Kidney (tissue), 14 donors: ENCODE measurements around the gene HSPB1. TPM values are rescaled to one million over a fixed set of nuclear protein-coding genes. Genes with fewer than 3 reads are reported as not detected.

ENCODE experiments used
- DNase-seq, 5 donors: peaks; one replicate each; pipeline ENCODE4 v3.0.0-alpha.2; 2013 to 2020
- FAIRE-seq: peaks from 2 replicates; lab custom pipeline; 2012; peaks lifted over from hg19 to GRCh38; lab: Jason Lieb, UNC
- H3K27ac ChIP-seq, 2 donors: one replicate each; pipeline ENCODE4 v1.7.0; 2013; ENCODE audit warnings: low read depth in 2 of 2, low read length in 2 of 2, inconsistent platforms in 1 of 2
- H3K27me3 ChIP-seq: one replicate; pipeline ENCODE4 v1.7.1; 2013; ENCODE audit warnings: low read length, inconsistent platforms; ENCODE audit not compliant: control insufficient read depth, insufficient read depth
- H3K36me3 ChIP-seq, 3 donors: one replicate each; pipeline versions ENCODE4 v1.7.0 to v1.7.1; 2013; ENCODE audit warnings: low read length in 3 of 3, control low read depth in 1 of 3, inconsistent platforms in 1 of 3; ENCODE audit not compliant: insufficient read depth in 3 of 3, control insufficient read depth in 2 of 3
- H3K4me1 ChIP-seq, 3 donors: one replicate each; pipeline versions ENCODE4 v1.7.0 to v1.7.1; 2013; ENCODE audit warnings: low read length in 3 of 3, inconsistent platforms in 1 of 3, low read depth in 1 of 3; ENCODE audit not compliant: control insufficient read depth in 2 of 3, insufficient read depth in 2 of 3
- H3K4me3 ChIP-seq, 3 donors: one replicate each; pipeline versions ENCODE4 v1.7.0 to v1.8.1; 2013; ENCODE audit warnings: low read length in 3 of 3, control low read depth in 1 of 3, inconsistent platforms in 1 of 3
- H3K9ac ChIP-seq, 3 donors: one replicate each; pipeline versions ENCODE4 v1.7.0 to v1.7.1; 2013; ENCODE audit warnings: low read length in 3 of 3, control low read depth in 1 of 3, inconsistent platforms in 1 of 3
- H3K9me3 ChIP-seq, 3 donors: one replicate each; pipeline versions ENCODE4 v1.7.0 to v1.7.1; 2013; ENCODE audit warnings: low read length in 3 of 3, control low read depth in 1 of 3, inconsistent platforms in 1 of 3; ENCODE audit not compliant: control insufficient read depth in 2 of 3, insufficient read depth in 1 of 3
- CTCF ChIP-seq: IDR thresholded peaks from 3 replicates; pipeline ENCODE4 v1.5.1; 2012; ENCODE audit warnings: mild to moderate bottlenecking, moderate library complexity, borderline replicate concordance; ENCODE audit not compliant: insufficient read depth; ENCODE audit errors: extremely low read depth
- intact Hi-C: fragments of 100-400 bp; cut with DNase I; formaldehyde crosslinking; loops from one replicate; pipeline ENCODE4 v1.11.1; 2022
- polyA plus RNA-seq: library from polyadenylated mRNA; stranded (reverse); fragments of 350-450 nt; fragmentation: Illumina TruSeq; extraction: RNeasy Lipid Tissue Mini Kit (QIAGEN cat#74804); gene quantifications from one replicate; pipeline ENCODE4 v1.2.3, GENCODE V29; 2014; ENCODE audit warnings: low read depth, low replicate concordance; ENCODE audit not compliant: insufficient read depth
- total RNA-seq: library from RNA; stranded (reverse); fragmentation: NEBNext Ultra II Directional; extraction: Animal tissue kit (Norgen Biotek cat#: 25700); gene quantifications from one replicate; pipeline ENCODE4 v1.2.1, GENCODE V29; 2021
- donor health status: control.
- donor health status: control.
- donor health status: control.
- donor health status: control.
- donor health status: control.
- donor health status: DM: yes; HTN: yes; CAD: no.
- donor health status: Normal renal cell carcinoma (clear cell type).

Gene HSPB1
- total and polyA plus RNA-seq, 2 donors from 2014 or later, result 1,012 to 1,561 TPM

- Histone ChIP-seq H3K9ac (peak overlapping the region in 1 of 3 donors; percentile 22), H3K4me3 (no peak overlapping the region), H3K4me1 (peaks cover 0 to 10% (median 10%) of the 10 kb centered on the region in 3 donors), H3K27me3 (no peaks in the 10 kb centered on the region), H3K9me3 (no peaks in the 10 kb centered on the region), H3K36me3 (peaks cover 4 to 37% (median 20%) of the 10 kb centered on the region in 3 donors), H3K27ac (peak overlapping the region; percentile 41 to 85)
- intact Hi-C loops, result no loop called here
- TF ChIP-seq CTCF, result no peak
- FAIRE-seq (no peak), DNase-seq (no peak)
These were observed 43.6 kb downstream of the HSPB1 start for GRCh38 chr7:76346097-76346496.

GRCh38 chr7:76346778-76347177, 44.3 kb downstream of the HSPB1 start:
- no peak overlapping the region for H3K9ac ChIP-seq

GRCh38 chr7:76347710-76348109, 45.2 kb downstream of the HSPB1 start:
- Histone ChIP-seq H3K27me3 (no peaks in the 10 kb centered on the region), H3K4me3 (no peak overlapping the region), H3K9me3 (no peaks in the 10 kb centered on the region), H3K36me3 (peaks cover 4 to 37% (median 20%) of the 10 kb centered on the region in 3 donors), H3K27ac (no peak overlapping the region), H3K4me1 (peaks cover 0 to 15% (median 10%) of the 10 kb centered on the region in 3 donors), H3K9ac (no peak overlapping the region)
- no peak for TF ChIP-seq CTCF
- intact Hi-C loops, result no loop called here
- FAIRE-seq (no peak), DNase-seq (no peak)

More at GRCh38 chr7:76346778-76347177, 44.3 kb downstream of the HSPB1 start:
- FAIRE-seq (no peak), DNase-seq (peak in 1 of 5 donors; percentile 33)
- Histone ChIP-seq H3K9me3 (no peaks in the 10 kb centered on the region), H3K4me3 (no peak overlapping the region), H3K36me3 (peaks cover 4 to 37% (median 20%) of the 10 kb centered on the region in 3 donors), H3K27me3 (no peaks in the 10 kb centered on the region), H3K4me1 (peaks cover 0 to 10% (median 10%) of the 10 kb centered on the region in 3 donors), H3K27ac (peak overlapping the region; percentile 41 to 85)
- no peak for TF ChIP-seq CTCF
- intact Hi-C loops, result no loop called here
